Tibial artery (tissue), 4 donors: Measurements from ENCODE around the gene COPS3.
A peak's percentile ranks its signal among the peaks of the same experiment; 100 is the strongest.

ENCODE experiments used
- DNase-seq, 2 donors: peaks; one replicate each; pipeline ENCODE4 v3.0.0-alpha.2; 2019
- H3K27ac ChIP-seq, 2 donors: fragments of 200-600 bp; sonication (generic) in 1 of 2; 1 replicate in 1 of 2; 2 replicates in 1 of 2; pipeline ENCODE4 v1.5.1; 2018 to 2019; ENCODE audit warnings: mild to moderate bottlenecking in 1 of 2
- H3K27me3 ChIP-seq, 2 donors: fragments of 200-600 bp; sonication (generic) in 1 of 2; one replicate each; pipeline versions ENCODE4 v1.5.1 to v1.6.0; 2016 to 2019
- H3K36me3 ChIP-seq, 3 donors: fragments of 200-600 bp; sonication (generic) in 2 of 3; one replicate each; pipeline ENCODE4 v1.5.1; 2016 to 2019; ENCODE audit warnings: mild to moderate bottlenecking in 2 of 3
- H3K4me1 ChIP-seq, 4 donors: fragments of 200-600 bp; sonication (generic) in 2 of 4; 1 replicate in 3 of 4; 2 replicates in 1 of 4; pipeline ENCODE4 v1.5.1; 2016 to 2019
- H3K4me3 ChIP-seq, 2 donors: fragments of 200-600 bp; sonication (generic) in 1 of 2; 1 replicate in 1 of 2; 2 replicates in 1 of 2; pipeline ENCODE4 v1.5.1; 2018 to 2019; ENCODE audit warnings: mild to moderate bottlenecking in 2 of 2
- H3K9me3 ChIP-seq, 3 donors: fragments of 200-600 bp; sonication (generic) in 1 of 3; one replicate each; pipeline ENCODE4 v1.5.1; 2016 to 2019
- intact Hi-C: fragments of 100-400 bp; cut with DNase I; formaldehyde crosslinking; loops from one replicate; pipeline ENCODE4 v1.15.0; 2023; ENCODE audit warnings: low total_unique reads
- TF ChIP-seq, protein P1 (sequence below), 2 experiments: fragments of 200-600 bp in 1 of 2; fragments of 450-650 bp in 1 of 2; IDR thresholded peaks; one replicate each; pipeline ENCODE4 v1.5.1; 2017 to 2019; ENCODE audit warnings: antibody characterized with exemption in 2 of 2, mild to moderate bottlenecking in 1 of 2, moderate library complexity in 1 of 2

The COPS3 gene

DNA sequence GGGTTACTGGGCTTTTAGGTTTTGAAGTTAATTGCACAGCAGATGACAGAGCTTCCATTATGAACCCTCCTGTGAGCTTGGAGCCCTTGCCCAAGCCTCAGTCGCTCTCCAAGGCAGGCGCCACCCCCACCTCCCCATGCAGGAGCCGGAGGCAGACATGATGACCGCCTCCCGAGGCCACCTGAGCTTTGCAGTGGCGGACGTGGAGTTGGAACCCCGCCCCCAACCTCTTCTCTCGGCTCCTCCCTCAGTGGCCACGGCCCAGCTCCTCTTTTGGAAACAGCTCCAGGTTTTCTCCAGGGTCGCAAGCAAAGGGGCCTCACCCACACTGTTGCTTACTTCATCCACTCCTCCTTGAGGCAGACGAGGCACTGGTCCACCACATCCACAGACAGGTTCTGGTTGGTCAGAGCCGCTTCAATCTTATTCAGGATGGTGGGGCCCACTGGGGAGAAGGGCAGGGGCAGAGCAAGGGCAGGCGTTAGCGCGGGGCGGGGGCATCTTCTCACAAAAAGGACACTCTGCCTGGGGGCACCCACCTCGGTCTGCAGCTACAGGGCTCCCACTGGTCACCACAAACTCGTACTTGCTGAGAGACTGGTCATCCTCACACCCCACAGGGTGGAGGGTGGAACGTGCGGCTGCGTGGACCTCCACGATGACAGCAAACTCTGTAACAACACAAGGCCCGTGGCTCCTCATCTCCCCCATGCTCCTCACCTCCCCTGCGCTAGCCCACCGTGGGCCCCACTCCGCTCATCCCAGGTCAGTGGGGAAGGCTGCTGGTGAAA, 66.2 kb downstream of the COPS3 start:
- DNase-seq: no peak
- Histone ChIP-seq H3K9me3 (no peaks in the 10 kb centered on the region), H3K4me3 (no peak overlapping the region), H3K4me1 (no peaks in the 10 kb centered on the region), H3K27ac (no peak overlapping the region), H3K36me3 (peaks cover 69 to 93% (median 75%) of the 10 kb centered on the region in 3 donors), H3K27me3 (no peaks in the 10 kb centered on the region)
- TF ChIP-seq, protein P1, sequence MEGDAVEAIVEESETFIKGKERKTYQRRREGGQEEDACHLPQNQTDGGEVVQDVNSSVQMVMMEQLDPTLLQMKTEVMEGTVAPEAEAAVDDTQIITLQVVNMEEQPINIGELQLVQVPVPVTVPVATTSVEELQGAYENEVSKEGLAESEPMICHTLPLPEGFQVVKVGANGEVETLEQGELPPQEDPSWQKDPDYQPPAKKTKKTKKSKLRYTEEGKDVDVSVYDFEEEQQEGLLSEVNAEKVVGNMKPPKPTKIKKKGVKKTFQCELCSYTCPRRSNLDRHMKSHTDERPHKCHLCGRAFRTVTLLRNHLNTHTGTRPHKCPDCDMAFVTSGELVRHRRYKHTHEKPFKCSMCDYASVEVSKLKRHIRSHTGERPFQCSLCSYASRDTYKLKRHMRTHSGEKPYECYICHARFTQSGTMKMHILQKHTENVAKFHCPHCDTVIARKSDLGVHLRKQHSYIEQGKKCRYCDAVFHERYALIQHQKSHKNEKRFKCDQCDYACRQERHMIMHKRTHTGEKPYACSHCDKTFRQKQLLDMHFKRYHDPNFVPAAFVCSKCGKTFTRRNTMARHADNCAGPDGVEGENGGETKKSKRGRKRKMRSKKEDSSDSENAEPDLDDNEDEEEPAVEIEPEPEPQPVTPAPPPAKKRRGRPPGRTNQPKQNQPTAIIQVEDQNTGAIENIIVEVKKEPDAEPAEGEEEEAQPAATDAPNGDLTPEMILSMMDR (IDR thresholded peaks at IDR 0.05): no peak
- intact Hi-C loops: no loop called here

DNA sequence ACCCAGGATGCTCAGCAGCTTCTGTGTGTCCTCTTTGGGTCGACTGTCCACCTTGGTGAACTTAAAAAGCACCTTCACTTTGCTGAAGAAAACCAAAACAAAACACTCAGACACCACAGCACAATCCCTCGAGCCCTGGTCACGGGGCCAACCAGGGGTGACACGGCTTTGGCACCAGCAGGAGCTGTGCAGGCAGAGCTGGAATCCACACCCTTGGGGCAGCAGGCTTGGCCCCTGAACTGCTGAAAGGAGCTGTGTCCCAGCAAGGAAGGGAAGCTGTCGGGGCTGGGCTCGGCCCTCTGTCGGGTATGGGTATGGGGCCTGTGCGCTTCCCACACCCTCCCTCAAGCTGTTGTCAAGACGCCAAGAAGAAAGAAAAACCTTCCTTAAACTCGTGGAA, 67.3 kb downstream of the COPS3 start:
- Histone ChIP-seq H3K4me3 (no peak overlapping the region), H3K27me3 (no peaks in the 10 kb centered on the region), H3K36me3 (peaks cover 60 to 82% (median 64%) of the 10 kb centered on the region in 3 donors), H3K27ac (no peak overlapping the region), H3K4me1 (no peaks in the 10 kb centered on the region), H3K9me3 (no peaks in the 10 kb centered on the region)
- intact Hi-C loops: no loop called here
- TF ChIP-seq, protein P1 (IDR thresholded peaks at IDR 0.05): no peak
- no peak for DNase-seq

DNA sequence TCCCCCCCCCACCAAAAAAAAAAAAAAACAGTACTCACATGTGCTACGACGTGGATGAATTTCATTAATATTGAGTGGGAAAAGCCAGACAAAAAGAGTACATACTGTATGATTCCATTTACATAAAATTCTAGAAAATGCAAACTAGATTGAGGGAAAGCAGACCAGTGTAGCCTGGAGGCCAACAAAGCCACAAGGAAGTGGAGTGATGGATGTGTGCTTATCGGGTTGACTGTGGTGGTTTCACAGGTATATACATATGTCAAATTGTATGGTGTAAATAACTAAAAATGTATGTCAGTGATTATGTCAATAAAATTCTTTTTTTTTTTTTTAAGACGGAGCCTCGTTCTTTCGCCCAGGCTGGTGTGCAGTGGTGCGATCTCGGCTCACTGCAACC, 73.0 kb downstream of the COPS3 start:
- H3K27ac ChIP-seq: peak overlapping the region; percentile 75 to 84
- intact Hi-C loops: loop anchor here (10.0 kb wide), 2 partner anchors 173 to 203 kb away; no protein-coding TSS in a partner anchor
- peaks cover 4 to 25% (median 9%) of the 10 kb centered on the region in 3 donors for H3K36me3 ChIP-seq
- H3K27me3 ChIP-seq: no peaks in the 10 kb centered on the region
- TF ChIP-seq, protein P1 (IDR thresholded peaks at IDR 0.05): no peak
- no peak overlapping the region for H3K4me3 ChIP-seq
- H3K9me3 ChIP-seq: no peaks in the 10 kb centered on the region
- no peak for DNase-seq
- peaks cover 6 to 42% (median 39%) of the 10 kb centered on the region in 4 donors for H3K4me1 ChIP-seq

DNA sequence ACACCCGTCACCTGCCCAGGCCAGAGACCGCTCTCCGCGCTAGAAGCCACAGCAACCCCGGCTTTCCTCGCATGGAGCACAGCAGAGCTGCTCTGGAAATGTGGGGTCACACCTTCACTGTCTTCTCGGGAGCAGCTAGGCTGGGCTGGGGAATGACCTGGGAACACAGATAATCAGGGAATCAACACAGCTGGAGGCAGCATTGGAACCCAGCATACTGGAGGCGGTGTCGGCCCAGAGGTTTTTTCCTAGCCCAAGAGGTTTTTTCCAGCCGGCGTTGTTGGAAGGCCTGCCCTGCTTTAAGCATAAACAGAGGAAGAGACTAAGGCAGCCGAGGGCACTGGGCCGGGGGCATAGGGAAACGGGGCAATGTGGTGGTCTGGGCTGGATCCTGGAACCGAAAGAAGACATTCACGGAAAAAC, 74.1 kb downstream of the COPS3 start:
- Histone ChIP-seq H3K4me3 (peak overlapping the region; percentile 47 to 62), H3K27ac (peak overlapping the region; percentile 75 to 84), H3K4me1 (peaks cover 6 to 44% (median 39%) of the 10 kb centered on the region in 4 donors), H3K27me3 (no peaks in the 10 kb centered on the region), H3K36me3 (peaks cover 0 to 17% (median 1%) of the 10 kb centered on the region in 3 donors), H3K9me3 (no peaks in the 10 kb centered on the region)
- DNase-seq: peak; percentile 51 to 74
- TF ChIP-seq, protein P1 (IDR thresholded peaks at IDR 0.05): no peak
- intact Hi-C loops: loop anchor here (10.0 kb wide), 2 partner anchors 172 to 202 kb away; no protein-coding TSS in a partner anchor

DNA sequence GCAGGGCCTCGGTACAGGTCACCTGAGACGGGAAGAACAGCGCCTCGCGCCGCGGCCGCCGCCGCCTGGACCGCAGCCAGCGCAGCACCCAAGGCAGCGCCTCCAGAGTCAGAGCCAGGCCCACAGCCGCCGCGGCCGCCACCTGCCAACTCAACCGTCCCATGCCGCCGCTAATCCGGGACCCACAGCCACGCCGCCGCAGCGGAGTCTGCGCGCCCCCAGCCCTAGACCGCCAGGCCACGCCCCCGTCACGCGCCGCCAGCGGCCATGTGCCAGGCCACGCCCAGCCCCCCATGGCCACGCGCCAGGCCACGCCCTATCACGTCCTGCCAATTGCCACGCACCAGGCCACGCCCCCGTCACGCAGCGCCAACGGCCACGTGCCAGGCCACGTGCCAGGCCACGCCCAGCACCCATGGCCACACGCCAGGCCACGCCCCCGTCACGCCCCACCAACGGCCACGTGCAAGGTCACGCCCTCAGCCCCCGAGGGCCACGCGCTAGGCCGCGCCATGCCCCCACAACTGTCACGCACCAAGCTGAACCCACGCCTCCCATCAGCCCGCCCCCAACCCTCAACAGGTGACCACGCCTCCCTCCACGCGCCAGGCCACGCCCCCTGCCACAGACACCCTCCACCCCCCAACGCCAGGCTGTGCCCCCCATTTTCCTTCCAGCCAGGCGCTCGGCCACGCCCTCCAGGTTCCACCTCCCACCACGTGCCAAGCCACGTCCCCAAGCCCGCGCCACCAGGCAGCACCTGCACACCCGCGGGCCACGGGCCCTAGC, 74.7 kb downstream of the COPS3 start, which contains the start of gene PLD6:
Gene PLD6, minus strand, starts transcription at position 210 of the 789 bp plus-strand sequence. Its CDS starts 47 bp downstream, at position 163.
- intact Hi-C loops: loop anchor here (10.0 kb wide), 2 partner anchors 172 to 202 kb away; no protein-coding TSS in a partner anchor
- Histone ChIP-seq H3K27ac (peak within 1 kb of the TSS; percentile 75 to 84), H3K27me3 (no peaks in the 10 kb centered on the region), H3K9me3 (no peaks in the 10 kb centered on the region), H3K4me1 (peaks cover 6 to 44% (median 39%) of the 10 kb centered on the region in 4 donors), H3K36me3 (peaks cover 0 to 15% (median 0%) of the 10 kb centered on the region in 3 donors), H3K4me3 (peak within 1 kb of the TSS; percentile 47 to 62)
- DNase-seq: peak; percentile 59 to 89
- TF ChIP-seq, protein P1 (IDR thresholded peaks at IDR 0.05): no peak
